PC-9 (cell line): ENCODE data around the gene AIP. TPM values are rescaled to one million over a fixed set of nuclear protein-coding genes. Genes with fewer than 3 reads are reported as not detected.

Experiments
- BruUV-seq: library from RNA; stranded (reverse); fragments of 400-500 nt; replicated peaks from 2 replicates; lab custom pipeline; 2021; lab: Mats Ljungman, UMichigan
- CTCF ChIA-PET: fragments of 300-600 bp; sonication (Branson Sonifier 250); formaldehyde crosslinking; loops from one replicate; lab custom pipeline; 2022; ENCODE audit warnings: antibody characterized with exemption; lab: Charles Lee
- POLR2A ChIA-PET: fragments of 300-600 bp; sonication (Branson Sonifier 250); formaldehyde crosslinking; loops from one replicate; lab custom pipeline; 2022; ENCODE audit warnings: antibody characterized with exemption; ENCODE audit not compliant: unreplicated experiment; lab: Charles Lee
- DNase-seq, 2 experiments: peaks; one replicate each; pipeline versions ENCODE4 v3.0.0 to v3.0.0-alpha.2; 2015 to 2022; ENCODE audit warnings: mixed read lengths in 1 of 2
- H2AFZ ChIP-seq: fragments of 200-600 bp; sonication (generic); 2 replicates; pipeline ENCODE4 v1.8.1; 2017; ENCODE audit warnings: antibody characterized with exemption
- H3F3A ChIP-seq: fragments of 200-600 bp; sonication (generic); 2 replicates; pipeline ENCODE4 v1.8.1; 2017; ENCODE audit warnings: antibody characterized with exemption, mild to moderate bottlenecking, low read depth; ENCODE audit not compliant: insufficient read depth
- H3K27ac ChIP-seq: fragments of 200-600 bp; sonication (generic); 2 replicates; pipeline ENCODE4 v1.6.1; 2016; ENCODE audit warnings: mixed run types
- H3K27me3 ChIP-seq: fragments of 200-600 bp; sonication (generic); 2 replicates; pipeline ENCODE4 v1.6.1; 2016; ENCODE audit warnings: low read depth, mixed run types; ENCODE audit not compliant: insufficient read depth
- H3K36me3 ChIP-seq: fragments of 200-600 bp; sonication (generic); 2 replicates; pipeline ENCODE4 v1.6.1; 2016; ENCODE audit warnings: low read depth, mixed run types
- H3K4me1 ChIP-seq: fragments of 200-600 bp; sonication (generic); replicated peaks from 2 replicates; pipeline ENCODE4 v1.6.1; 2016; ENCODE audit warnings: mixed run types; ENCODE audit not compliant: insufficient read depth
- H3K4me2 ChIP-seq: fragments of 200-600 bp; sonication (generic); 2 replicates; pipeline ENCODE4 v1.6.1; 2017; ENCODE audit warnings: mixed run types
- H3K4me3 ChIP-seq: fragments of 200-600 bp; sonication (generic); 2 replicates; pipeline ENCODE4 v1.6.1; 2016; ENCODE audit warnings: mixed run types
- H3K79me2 ChIP-seq: fragments of 200-600 bp; sonication (generic); 2 replicates; pipeline ENCODE4 v1.6.1; 2017; ENCODE audit warnings: low read depth, mixed run types
- H3K9me2 ChIP-seq: fragments of 200-600 bp; sonication (generic); 2 replicates; pipeline ENCODE4 v1.8.1; 2017; ENCODE audit warnings: mild to moderate bottlenecking; ENCODE audit not compliant: insufficient read depth
- H3K9me3 ChIP-seq: fragments of 200-600 bp; sonication (generic); 2 replicates; pipeline ENCODE4 v1.8.1; 2016; ENCODE audit warnings: low read depth; ENCODE audit not compliant: insufficient read depth
- H4K20me1 ChIP-seq: fragments of 200-600 bp; sonication (generic); 2 replicates; pipeline ENCODE4 v1.8.1; 2017; ENCODE audit not compliant: insufficient read depth
- CTCF ChIP-seq: fragments of 200-600 bp; sonication (generic); conservative IDR thresholded peaks from 2 replicates; pipeline ENCODE4 v1.6.1; 2017; ENCODE audit warnings: mixed run types, antibody characterized with exemption, mild to moderate bottlenecking, moderate library complexity
- EZH2 ChIP-seq: fragments of 200-600 bp; sonication (generic); IDR thresholded peaks from 2 replicates; pipeline ENCODE4 v1.8.0; 2017; ENCODE audit warnings: antibody characterized with exemption, low read depth
- intact Hi-C: fragments of 100-400 bp; cut with micrococcal nuclease; formaldehyde crosslinking; loops from one replicate; pipeline ENCODE4 v1.10.0; 2022; ENCODE audit not compliant: unreplicated experiment
- total RNA-seq: library from RNA; stranded (reverse); gene quantifications from 2 replicates; pipeline ENCODE4 v1.2.3, GENCODE V29; 2021

The AIP gene
- total RNA-seq, 1 experiment from 2014 or later = 95.3 TPM

- ChIA-PET CTCF (interaction anchor here (0.7 kb wide), 1 partner anchor 59 kb away, joined by 6 read pairs; no protein-coding TSS in a partner anchor), POLR2A (interaction anchor here (0.8 kb wide), 1 partner anchor 31 kb away, joined by 10 read pairs; no protein-coding TSS in a partner anchor)
- H3K9me3 ChIP-seq = no peaks in the 10 kb centered on the region
- H2AFZ ChIP-seq = no peak overlapping the region
- no peaks in the 10 kb centered on the region for H3K79me2 ChIP-seq
- no peaks in the 10 kb centered on the region for H4K20me1 ChIP-seq
- BruUV-seq = no TSS peak
- H3K4me1 ChIP-seq = peaks cover 1% of the 10 kb centered on the region; the same call in 1 of the 2 replicates
- TF ChIP-seq EZH2 (no peak), CTCF (no peak)
- H3K9me2 ChIP-seq = no peaks in the 10 kb centered on the region
- no peak overlapping the region for H3K4me2 ChIP-seq
- H3F3A ChIP-seq = peaks cover 10% of the 10 kb centered on the region; the same call in 1 of the 2 replicates
- intact Hi-C loops = no loop called here
- H3K36me3 ChIP-seq = no peaks in the 10 kb centered on the region
- H3K27me3 ChIP-seq = peaks cover 16% of the 10 kb centered on the region; the same call in 1 of the 2 replicates
- H3K4me3 ChIP-seq = no peak overlapping the region
- no peak for DNase-seq
- no peak overlapping the region for H3K27ac ChIP-seq
Observed at GRCh38 chr11:67514116-67514515, 31.3 kb downstream of the AIP start.

GRCh38 chr11:67516806-67517205, 34.0 kb downstream of the AIP start:
- ChIA-PET CTCF (no interaction called here), POLR2A (no interaction called here)
- H3K36me3 ChIP-seq = no peaks in the 10 kb centered on the region
- no peak overlapping the region for H3K4me3 ChIP-seq
- H3K27ac ChIP-seq = no peak overlapping the region
- peaks cover 16% of the 10 kb centered on the region; the same call in 1 of the 2 replicates for H3K27me3 ChIP-seq
- H3K4me1 ChIP-seq = no peaks in the 10 kb centered on the region
- DNase-seq = no peak
- H4K20me1 ChIP-seq = no peaks in the 10 kb centered on the region
- peaks cover 10% of the 10 kb centered on the region; the same call in 1 of the 2 replicates for H3F3A ChIP-seq
- H2AFZ ChIP-seq = no peak overlapping the region
- H3K9me3 ChIP-seq = no peaks in the 10 kb centered on the region
- no peaks in the 10 kb centered on the region for H3K9me2 ChIP-seq
- BruUV-seq = no TSS peak
- TF ChIP-seq EZH2 (no peak), CTCF (no peak)
- no peaks in the 10 kb centered on the region for H3K79me2 ChIP-seq
- no peak overlapping the region for H3K4me2 ChIP-seq
- intact Hi-C loops = no loop called here

DNA sequence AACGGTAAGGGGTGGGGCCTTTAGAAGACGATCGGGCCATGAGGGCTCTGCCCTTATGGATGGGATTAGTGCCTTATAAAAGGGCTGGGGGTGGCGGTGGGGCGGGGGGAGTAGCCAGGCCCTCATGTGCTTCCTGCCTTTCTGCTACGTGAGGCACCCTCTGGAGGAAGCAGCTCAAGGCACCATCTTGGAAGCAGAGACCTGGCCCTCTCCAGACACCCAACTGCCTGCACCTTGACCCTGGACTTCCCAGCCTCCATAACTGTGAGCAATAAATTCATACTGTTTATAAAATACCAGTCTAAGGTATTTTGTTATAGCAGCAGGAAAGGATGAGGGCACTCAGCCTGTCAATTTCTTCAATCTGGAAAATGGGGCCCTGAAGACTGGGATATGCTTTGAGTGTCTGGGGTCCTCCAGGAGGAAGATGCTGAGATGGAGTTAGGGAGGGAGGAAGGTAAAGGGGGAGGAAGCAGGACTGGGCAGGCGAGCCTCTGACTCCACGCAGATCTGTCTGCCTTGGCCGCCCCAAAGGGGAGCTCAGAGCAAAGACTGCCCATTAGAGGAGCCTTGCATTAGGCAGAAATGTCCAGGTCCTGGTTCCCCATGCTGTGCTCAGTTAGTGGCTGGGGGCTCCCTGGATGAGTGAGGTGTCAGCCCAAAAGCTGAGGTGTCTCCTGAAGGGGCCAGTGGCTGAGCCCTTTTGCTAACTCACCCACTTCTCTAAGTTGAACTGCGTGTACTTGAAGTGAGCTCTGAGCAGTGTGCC, 35.1 kb downstream of the AIP start:
- intact Hi-C loops = no loop called here
- Histone ChIP-seq H3K27me3 (peaks cover 21% of the 10 kb centered on the region; the same call in 1 of the 2 replicates), H4K20me1 (no peaks in the 10 kb centered on the region), H3K9me3 (no peaks in the 10 kb centered on the region), H3K4me2 (no peak overlapping the region), H3K4me1 (no peaks in the 10 kb centered on the region), H3K9me2 (no peaks in the 10 kb centered on the region), H3K36me3 (no peaks in the 10 kb centered on the region), H3K27ac (no peak overlapping the region), H2AFZ (no peak overlapping the region), H3K4me3 (no peak overlapping the region), H3K79me2 (no peaks in the 10 kb centered on the region), H3F3A (peaks cover 10% of the 10 kb centered on the region; the same call in 1 of the 2 replicates)
- TF ChIP-seq CTCF (no peak), EZH2 (no peak)
- ChIA-PET CTCF (no interaction called here), POLR2A (no interaction called here)
- BruUV-seq = no TSS peak
- no peak for DNase-seq
